Fibroblast of skin of scalp (primary cell): ENCODE results near the gene HES5.

Experiments used
- DNase-seq: peaks from one replicate; pipeline ENCODE4 v3.0.0-alpha.2; 2013

HES5 gene

DNA sequence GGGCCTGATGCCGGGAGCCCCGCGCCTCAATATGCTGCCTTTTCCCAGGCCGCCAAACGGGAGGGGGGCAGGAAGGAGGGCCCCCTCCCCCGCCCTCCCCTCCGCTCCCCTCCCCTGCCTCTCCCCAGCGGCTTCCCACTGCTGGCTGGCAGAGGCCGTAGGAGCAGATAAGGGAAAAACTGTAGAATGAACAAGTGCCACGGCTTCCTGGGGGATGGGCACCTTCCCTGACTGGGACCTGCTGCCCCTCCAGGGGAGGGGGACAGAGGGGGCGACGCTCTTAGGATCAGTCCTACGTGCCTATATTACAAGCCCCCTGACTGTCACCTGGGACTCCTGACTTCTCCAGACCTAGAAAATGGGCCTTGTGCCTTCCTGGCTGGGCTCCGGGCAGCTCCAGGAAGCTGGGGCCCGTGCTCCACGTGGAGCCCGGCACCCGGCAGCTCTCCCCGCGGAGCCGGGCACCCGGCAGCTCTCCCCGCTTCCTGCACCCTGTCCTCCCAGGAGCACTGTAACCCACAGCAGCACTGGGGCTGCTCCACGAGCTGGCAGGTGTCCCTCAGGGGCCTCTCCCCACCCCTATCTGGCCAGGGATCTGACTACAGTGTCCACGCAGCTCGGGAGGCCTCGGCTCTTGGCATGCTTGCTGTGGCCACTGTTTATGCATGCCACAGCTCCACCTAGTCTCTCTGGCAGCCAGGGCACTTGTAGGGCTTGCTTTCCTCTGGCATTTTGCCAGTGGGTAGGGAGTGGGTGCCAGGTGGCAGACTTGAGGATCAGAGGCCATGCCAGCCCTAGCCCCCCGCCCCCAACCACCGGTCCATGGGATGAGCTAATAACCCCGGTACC lies 674 bp upstream of the HES5 start:
- no peak for DNase-seq

DNA sequence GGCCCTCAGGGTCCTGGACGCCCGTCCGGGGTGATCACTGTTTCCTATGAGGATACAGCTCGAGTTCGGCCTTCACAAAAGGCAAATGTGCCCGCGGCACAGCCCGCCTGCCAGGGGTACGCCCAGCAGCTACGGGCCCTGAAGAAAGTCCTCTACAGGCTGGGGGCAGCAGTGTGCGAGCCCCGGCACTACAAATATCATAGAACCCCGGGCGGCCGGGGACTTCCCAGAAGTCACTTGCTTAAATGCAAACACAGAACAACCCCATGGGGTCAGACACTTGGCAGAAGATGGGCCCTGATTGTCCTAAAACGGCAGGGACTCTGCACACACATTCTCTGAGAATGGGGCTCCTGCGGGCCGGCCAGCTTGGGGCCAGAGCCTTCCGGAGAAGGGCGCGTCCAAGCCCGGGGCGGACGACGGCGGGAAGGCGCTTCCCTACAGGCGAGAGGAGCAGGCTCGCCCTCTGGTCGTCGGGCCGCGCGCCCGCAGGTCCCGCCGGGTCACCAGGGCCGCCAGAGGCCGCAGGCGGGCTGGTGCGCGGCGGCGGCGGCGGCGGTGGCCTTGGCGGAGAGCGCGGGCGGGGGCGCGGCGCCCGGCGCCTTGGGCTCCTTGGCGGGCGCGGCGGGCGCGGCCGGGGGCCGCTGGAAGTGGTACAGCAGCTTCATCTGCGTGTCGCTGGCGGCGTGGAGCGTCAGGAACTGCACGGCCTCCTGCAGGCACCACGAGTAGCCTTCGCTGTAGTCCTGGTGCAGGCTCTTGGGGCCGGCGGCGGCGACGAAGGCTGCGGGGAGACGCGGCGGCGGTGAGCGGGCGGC lies 888 bp downstream of the HES5 start:
- peak; percentile 46 for DNase-seq

DNA sequence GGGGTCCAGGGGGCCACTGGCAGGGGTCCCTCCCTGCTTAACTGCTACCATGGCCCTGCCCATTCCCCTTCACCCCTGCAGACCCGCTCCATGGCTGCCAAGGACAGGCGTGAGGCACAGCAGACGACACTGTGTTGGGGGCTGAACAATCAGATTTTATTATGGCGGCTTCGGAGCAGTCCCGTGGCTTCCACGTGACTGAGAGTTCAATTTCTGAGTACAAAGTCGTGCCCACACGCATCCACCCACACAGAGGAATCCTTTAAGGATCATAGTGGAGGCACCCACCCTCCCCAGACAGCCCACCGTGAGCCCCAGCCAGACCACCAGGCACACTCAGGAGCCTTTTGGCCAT lies 1.5 kb downstream of the HES5 start:
- DNase-seq = no peak

- no peak for DNase-seq
Observed at GRCh38 chr1:2528016-2528415, 2.0 kb downstream of the HES5 start.

DNA sequence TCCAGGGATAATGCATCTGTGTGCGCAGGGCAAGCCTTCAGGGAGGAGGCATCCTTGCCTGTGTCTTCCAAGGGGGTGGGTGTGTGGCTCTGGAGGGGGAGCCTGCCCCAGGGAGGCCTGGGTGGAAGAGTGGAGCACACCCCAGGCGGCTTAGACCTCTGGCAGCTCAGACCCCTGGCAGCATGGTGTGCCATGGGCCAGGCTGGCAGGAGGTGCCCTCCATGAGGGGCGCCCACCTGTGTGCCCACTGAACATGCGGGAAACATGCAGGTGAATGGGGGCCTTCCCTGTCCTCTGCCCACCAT lies 2.6 kb downstream of the HES5 start:
- no peak for DNase-seq

DNA sequence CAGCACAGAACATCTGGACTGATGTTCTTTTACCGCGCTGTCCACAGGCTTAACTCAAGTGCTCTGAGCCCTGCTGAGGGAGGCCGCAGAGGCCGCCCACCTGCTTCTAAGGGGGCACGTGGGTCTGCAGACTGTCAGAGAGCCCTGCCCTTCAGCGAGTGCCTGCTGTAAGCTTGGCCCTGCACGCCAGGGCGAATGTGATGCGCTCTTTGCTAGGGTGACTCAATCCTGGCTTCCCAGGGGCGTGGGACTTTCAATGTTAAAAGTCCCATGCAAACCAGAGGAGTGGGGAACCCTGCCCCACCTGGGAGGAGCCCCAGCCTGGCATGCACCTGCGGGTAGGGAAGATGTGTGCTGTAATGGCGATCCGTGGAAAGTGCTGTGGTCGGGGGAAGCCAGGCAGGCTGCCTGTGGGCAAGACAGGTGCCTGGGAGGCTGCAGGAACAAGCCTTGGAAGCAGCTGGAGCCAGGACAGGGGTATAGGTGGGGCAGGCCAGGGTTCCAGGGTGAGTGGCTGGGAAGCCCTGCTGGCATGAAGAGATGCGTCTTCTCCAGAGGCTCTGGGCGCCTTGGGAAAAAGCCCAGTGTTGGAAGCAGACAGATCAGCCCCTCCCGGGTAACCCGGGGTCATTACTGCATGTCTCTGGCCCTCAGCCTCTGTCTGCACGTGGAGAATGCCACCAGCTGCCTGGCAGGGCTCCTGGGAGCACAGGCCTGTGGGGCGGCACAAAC lies 3.1 kb downstream of the HES5 start:
- DNase-seq = peak; percentile 44

DNA sequence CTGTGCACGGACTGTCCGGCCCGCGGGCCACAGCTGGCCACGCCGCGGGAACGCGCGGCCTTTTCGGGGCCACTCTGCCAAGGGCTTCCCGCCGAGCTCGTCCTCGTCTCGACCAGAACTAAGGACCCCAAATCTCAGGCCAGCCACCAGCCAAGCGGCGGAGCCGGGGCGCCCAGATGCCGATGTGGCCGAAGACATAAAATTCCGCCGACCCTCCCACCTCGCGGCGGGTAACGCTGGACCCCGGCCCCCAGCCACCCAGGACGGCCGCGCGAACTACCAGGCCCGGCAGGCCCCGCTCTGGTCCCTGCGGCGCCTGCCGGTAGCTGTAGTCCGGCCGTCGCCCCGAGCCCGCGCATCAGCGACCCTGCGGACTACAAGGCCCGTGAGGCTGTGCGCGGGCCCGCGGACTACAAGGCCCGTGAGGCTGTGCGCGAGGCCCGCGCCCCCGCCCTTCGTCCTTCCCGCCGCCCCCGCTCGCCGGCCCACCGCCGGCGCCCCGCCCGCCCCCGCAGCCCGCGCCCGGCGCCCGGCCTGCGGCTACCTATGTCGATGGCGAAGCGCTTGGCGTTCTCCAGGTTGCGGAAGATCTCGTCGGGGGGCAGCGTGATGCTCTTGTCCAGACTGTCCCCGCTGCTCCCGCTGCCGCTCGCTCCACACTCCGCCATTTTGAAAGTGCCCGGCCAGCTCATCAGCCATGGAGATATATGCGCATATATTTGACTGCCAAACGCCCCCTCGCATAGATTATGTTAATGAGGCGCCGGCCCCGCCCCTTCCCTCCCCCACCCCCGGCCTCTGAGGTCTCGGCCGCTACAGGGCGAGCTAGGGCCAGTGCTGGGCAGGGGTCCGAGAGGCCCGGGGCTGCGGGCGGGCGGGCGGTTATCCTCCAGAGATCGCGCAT lies 3.9 kb downstream of the HES5 start, which contains the start of gene PANK4:
Gene PANK4, minus strand, starts transcription at position 677 of the 904 bp plus-strand sequence. Its CDS starts 9 bp downstream, at position 668.
- peak; percentile 94 for DNase-seq

DNA sequence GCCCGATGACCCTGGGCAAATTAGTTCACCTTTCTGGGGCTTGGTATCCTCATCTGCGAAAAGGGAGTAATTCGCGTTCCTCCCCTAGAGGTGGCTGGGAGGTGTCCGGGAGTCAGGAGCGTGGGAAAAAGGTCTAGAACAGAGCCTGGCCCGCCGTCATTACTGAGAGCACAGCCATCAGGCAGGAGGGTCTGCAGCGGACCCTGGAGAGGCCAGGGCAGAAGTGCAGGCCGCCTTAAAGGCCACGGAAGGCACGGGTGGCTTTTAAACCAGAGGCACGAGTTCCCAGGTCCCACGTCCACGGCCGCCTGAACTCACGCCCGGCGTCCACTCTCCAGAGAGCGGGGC lies 4.5 kb downstream of the HES5 start:
- DNase-seq = no peak

- no peak for DNase-seq
Observed at GRCh38 chr1:2523891-2524609, 6.0 kb downstream of the HES5 start.

DNA sequence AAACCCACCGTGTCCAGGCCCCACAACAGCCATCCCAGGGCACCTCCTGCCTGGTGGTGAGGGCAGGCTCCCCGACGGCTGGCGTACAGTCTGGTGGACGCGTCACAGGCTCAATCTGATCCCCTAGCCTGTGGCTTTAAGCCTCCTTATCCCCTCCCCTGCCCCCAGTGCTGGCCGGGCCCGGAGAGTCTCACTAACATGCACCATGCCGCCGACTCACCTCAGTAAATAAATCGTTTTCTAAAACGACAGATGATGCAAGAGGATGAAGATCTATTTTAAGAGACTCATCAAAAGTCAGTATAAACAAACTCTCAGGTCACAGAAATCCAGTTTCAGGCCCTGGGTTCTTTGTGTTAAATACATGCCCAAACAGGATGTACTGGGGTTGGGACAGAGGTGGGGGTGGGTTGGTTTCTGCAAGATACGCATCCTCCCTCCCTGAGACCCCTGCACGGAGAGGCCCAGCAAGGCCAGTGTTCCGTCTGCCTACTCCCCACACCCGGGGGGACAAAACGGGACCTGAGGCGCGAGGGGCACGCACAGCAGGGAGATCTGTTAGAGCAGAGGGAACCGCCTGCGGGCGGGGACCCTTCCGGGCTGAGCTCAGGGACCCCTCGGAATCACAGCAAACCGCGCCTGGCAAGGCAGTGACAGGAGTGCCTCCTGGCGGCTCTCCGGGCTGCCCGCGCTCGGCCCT lies 6.7 kb downstream of the HES5 start:
- no peak for DNase-seq

DNA sequence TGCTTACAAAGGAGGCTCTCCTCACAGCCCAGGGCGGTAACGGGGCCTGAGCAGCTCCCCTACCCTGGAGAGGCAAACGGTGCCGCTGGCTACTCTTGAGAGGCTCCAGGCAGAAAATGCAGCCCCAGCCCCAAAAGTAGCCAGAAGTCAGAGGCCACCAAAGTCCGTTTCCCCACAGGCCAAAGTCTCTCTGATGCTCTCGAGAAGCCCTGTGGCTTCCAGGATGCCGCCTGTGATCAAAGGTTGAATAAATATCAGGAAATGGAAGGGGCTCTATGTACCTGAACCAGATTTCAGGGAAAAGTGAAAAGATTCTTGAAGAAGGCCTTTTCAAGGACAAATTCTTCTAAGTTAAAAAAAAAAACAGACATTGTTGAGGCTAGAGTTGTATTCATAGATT lies 7.8 kb downstream of the HES5 start:
- DNase-seq = no peak

DNA sequence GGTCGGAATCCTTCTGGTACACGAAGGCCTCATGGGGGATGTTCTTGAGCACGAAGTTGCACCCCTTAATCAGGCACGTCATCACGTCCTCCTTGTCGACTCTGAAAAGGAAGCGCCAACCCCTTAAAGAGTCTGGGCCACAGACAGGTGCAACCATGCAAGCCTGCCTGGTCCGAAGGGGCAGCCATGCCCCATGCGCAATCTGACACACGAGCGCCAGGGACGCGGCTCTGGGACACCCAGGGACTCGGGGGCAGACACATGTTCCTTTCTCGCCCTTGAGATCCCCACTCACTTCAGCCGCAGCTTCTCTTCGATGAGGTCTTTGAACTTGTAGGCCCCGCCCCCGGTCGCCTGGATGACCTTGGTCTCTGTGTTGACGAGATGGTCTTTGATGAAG lies 9.3 kb downstream of the HES5 start:
- no peak for DNase-seq

DNA sequence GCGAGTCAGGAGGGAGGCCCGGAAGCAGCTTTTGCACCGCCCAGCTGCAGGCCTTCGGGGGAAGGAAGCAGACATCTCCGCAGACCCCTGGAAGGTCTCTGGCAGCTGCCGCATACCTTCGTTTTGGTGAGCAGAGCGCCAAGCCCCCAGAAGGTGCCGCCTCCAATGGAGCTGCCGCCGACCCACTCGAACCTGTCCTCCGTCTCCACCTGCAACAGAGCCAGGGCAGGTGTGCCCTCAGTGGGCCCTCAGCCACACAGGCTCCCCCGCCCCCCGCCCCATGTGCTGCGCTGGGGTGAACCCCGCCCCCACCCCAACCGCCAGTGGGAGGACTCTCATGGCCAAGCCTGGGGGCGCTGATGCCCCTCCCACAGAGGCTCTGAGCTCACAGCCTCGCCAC lies 9.9 kb downstream of the HES5 start:
- DNase-seq = no peak

DNA sequence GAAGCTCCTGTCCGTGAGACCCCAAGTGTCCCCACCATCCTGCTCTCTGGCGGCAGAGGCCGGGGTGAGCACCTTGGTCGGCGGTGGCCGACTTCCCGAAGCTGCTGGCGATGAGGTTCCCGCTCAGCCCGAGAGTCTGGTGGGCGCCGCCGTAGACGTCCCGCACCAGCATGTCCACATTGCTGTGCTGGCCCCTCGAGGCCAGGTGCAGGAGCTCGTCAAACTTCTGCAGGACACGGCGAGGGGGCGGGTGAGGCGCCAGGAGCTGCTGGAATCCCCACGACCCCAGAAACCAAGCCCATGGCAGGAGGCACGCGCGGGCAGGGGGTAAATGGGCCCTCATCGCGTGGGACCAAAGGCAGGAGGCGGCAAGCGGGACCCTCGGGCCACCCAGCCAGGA lies 10.3 kb downstream of the HES5 start:
- no peak for DNase-seq

- DNase-seq = no peak
Observed at GRCh38 chr1:2519029-2519685, 10.9 kb downstream of the HES5 start.

GRCh38 chr1:2518528-2518927 lies 11.5 kb downstream of the HES5 start:
- no peak for DNase-seq

GRCh38 chr1:2517966-2518365 lies 12.1 kb downstream of the HES5 start:
- no peak for DNase-seq

GRCh38 chr1:2516946-2517345 lies 13.1 kb downstream of the HES5 start:
- DNase-seq = no peak

DNA sequence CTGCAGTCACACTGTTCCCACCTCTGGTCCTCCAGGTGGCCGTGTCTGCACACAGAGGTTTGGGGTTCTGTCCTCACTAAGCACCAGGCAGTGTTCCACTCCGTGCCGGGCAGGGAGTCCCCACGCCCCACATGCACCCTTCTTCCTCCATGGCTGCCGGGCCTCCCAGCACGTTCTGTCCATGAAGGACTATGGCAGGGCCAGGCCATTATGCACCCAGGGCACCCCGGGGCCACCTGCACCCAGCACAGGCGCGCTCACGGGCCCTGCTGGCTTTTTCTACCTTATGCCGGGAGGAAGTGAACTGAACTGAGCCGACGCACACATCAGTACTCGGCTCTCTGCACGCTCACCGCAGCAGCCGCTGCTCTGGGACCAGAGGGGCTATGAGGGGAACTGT lies 13.9 kb downstream of the HES5 start:
- DNase-seq = no peak

GRCh38 chr1:2515763-2516080 lies 14.3 kb downstream of the HES5 start:
- no peak for DNase-seq
